ENCODE results near the gene SLC35A4.
"Not testable (repeated sequence)": the region's sequence is repeated elsewhere in the genome, so short reads cannot be mapped to it uniquely, and the experiment has no call there.

Gene SLC35A4

DNA sequence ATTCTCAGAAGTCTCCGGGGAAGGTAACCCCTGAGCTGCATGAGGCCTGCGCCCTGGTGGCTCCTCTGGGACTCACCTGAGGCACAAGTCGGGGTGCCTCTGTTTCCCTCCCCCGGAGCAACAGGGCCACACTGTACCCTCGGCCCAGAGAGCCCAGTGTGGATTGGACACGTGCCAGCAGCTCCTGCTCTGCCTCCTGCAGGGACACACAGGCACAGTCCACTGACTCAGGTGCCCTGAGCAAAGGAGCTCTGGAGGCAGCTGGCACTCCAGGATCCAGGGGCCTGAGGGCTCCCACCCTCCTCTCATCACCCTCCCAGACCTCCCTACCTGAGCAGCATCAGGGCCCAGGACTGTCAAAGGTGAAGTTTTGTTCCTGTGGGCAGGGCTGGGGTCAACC lies 29.5 kb downstream of the SLC35A4 start:
- TF ChIP-seq, protein P1, sequence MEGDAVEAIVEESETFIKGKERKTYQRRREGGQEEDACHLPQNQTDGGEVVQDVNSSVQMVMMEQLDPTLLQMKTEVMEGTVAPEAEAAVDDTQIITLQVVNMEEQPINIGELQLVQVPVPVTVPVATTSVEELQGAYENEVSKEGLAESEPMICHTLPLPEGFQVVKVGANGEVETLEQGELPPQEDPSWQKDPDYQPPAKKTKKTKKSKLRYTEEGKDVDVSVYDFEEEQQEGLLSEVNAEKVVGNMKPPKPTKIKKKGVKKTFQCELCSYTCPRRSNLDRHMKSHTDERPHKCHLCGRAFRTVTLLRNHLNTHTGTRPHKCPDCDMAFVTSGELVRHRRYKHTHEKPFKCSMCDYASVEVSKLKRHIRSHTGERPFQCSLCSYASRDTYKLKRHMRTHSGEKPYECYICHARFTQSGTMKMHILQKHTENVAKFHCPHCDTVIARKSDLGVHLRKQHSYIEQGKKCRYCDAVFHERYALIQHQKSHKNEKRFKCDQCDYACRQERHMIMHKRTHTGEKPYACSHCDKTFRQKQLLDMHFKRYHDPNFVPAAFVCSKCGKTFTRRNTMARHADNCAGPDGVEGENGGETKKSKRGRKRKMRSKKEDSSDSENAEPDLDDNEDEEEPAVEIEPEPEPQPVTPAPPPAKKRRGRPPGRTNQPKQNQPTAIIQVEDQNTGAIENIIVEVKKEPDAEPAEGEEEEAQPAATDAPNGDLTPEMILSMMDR (IDR thresholded peaks at IDR 0.05; ENCODE audit: extremely low read depth, insufficient read depth, missing control alignments): no peak
- no peak for DNase-seq (ENCODE audit: low spot score)
- in situ Hi-C loops (cut with MboI; ENCODE audit: low pct_unique_long_range_greater_than_20kb, low sequenced_read_pairs, unreplicated experiment): no loop called here

DNA sequence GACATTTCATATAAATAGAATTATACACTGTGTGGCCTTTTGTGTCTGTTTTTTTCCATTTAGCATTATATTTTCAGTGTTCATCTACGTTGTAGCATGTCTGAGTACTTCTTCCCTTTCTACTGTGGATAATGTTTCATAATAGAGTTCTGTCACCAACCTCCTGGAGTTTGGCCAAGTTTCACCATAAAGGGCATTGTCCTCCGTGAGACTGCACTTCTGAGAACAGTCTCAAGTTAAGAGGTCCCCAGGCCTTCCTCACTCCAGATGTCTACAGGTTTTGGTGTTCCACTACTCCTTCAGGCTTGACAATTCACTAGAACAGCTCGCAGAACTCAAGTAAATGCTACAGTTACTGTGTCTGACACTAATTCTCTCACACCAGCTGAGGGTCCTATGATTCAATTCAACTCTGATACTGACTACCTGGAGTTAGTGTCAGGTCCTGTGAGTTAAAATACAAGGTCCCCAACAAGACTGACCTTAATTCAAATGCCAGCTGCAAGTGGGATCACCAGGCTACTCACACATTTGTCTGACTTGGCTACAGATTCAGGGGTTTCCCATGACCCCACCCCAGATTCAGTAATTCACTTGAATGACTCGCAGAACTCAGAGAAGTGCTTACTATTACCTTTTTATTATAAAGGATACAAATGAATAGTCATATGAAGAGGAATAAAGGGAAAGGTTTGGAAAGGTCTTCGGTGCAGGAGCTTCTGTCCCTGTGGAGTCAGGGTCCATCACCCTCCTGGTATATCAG lies 31.1 kb downstream of the SLC35A4 start:
- in situ Hi-C loops (cut with MboI; ENCODE audit: low pct_unique_long_range_greater_than_20kb, low sequenced_read_pairs, unreplicated experiment): no loop called here
- no peak for DNase-seq (ENCODE audit: low spot score)
- TF ChIP-seq, protein P1 (IDR thresholded peaks at IDR 0.05; ENCODE audit: extremely low read depth, insufficient read depth, missing control alignments): no peak

DNA sequence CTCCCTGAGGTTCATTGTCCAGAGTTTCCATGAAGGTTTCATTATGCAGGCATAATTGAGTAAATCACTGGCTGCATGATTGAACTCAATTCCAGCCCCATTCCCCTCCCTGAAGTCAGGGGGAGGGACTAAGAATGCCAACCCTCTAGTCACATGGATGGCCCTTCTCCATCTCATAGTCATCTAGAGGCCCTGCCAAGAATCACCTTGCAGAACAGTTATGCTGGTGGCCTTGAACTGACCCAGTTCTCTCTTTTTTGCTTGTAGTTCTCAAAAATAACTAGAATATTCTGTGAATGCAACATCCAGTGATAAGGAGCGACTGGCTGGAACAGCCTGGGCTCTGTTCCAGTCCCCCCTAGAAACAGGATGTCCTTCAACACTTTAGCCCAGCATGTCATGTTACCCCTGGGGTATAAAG lies 31.7 kb downstream of the SLC35A4 start:
- in situ Hi-C loops (cut with MboI; ENCODE audit: low pct_unique_long_range_greater_than_20kb, low sequenced_read_pairs, unreplicated experiment): no loop called here

DNA sequence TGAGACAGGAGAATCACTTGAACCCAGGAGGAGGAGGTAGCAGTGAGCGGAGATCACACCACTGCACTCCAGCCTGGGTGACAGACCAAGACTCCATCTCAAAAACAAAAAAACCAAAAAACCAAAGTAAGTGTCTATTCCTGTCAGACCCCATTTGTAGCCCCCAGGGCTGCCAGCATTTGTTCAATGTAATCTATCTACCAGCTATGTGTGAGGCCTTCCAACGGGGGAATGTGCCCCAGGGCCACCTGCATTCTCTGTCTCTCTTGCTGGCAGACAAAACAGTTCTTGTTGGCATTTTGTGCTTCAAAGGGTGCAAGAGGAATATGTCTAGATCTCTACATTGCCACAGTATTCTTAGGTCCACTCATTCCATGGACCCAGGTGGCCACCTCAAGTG lies 34.2 kb downstream of the SLC35A4 start:
- TF ChIP-seq, protein P1 (IDR thresholded peaks at IDR 0.05; ENCODE audit: extremely low read depth, insufficient read depth, missing control alignments): no peak
- no peak for DNase-seq (ENCODE audit: low spot score)
- in situ Hi-C loops (cut with MboI; ENCODE audit: low pct_unique_long_range_greater_than_20kb, low sequenced_read_pairs, unreplicated experiment): no loop called here

More for the DNA sequence above, 31.7 kb downstream of the SLC35A4 start:
- no peak for DNase-seq (ENCODE audit: low spot score)
- TF ChIP-seq, protein P1 (IDR thresholded peaks at IDR 0.05; ENCODE audit: extremely low read depth, insufficient read depth, missing control alignments): no peak

DNA sequence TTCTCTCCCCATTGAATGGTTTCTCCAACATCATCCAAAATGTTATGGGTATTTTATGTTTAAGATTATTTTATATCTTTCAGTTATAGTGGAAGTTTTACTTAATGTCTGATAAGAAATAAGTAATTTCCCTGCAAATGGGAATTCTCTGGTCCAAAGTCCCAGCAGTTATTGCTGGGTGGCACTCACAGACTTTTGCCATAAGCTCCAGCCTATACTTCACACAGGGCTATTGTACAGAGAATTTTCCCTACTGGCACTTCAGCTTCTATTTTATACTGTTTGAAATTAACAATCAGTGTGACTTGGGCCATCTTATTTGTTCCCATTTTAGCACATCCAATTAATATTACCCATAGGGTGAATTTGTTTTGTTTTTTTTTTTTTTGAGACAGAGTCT lies 35.5 kb downstream of the SLC35A4 start:
- DNase-seq (ENCODE audit: low spot score): no peak
- TF ChIP-seq, protein P1 (IDR thresholded peaks at IDR 0.05; ENCODE audit: extremely low read depth, insufficient read depth, missing control alignments): no peak
- in situ Hi-C loops (cut with MboI; ENCODE audit: low pct_unique_long_range_greater_than_20kb, low sequenced_read_pairs, unreplicated experiment): no loop called here

DNA sequence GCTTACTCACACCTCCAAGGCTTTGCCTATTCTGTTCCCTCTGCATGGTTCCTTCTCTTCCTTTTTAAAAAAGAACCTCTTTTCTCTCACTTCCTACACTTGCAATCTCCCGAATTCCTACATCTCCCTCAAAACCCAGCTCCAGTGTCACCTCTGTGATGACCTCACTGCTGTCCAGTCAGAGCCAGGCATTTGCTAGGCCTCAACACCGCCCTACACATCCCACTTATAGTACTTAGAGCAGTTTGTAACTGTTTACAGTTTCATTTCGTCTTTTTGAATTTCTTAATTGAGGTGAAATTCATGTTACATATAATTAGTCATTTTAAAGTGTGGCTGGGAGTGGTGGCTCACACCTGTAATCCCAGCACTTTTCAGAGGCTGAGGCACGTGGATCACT lies 37.5 kb downstream of the SLC35A4 start:
- TF ChIP-seq, protein P1 (IDR thresholded peaks at IDR 0.05; ENCODE audit: extremely low read depth, insufficient read depth, missing control alignments): no peak
- in situ Hi-C loops (cut with MboI; ENCODE audit: low pct_unique_long_range_greater_than_20kb, low sequenced_read_pairs, unreplicated experiment): no loop called here
- no peak for DNase-seq (ENCODE audit: low spot score)

DNA sequence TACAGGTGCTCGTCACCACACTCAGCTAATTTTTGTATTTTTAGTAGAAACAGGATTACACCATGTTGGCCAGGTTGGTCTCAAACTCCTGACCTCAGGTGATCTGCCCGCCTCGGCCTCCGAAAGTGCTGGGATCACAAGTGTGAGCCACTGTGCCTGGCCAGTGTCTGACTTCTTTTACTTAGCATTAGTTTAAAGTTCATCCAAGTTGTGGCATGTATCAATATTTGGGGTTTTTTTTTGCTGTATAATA lies 38.7 kb downstream of the SLC35A4 start:
- in situ Hi-C loops (cut with MboI; ENCODE audit: low pct_unique_long_range_greater_than_20kb, low sequenced_read_pairs, unreplicated experiment); DNase-seq (ENCODE audit: low spot score): not testable (repeated sequence)

Data from GM13977 (cell line).